Trophoblast cell (in vitro differentiated cells and primary cell): ENCODE results near the gene CHMP6.
A peak's percentile ranks its signal among the peaks of the same experiment; 100 is the strongest.

Experiments used
- DNase-seq, 2 donors: peaks; one replicate each; pipeline ENCODE4 v3.0.0-alpha.2; 2016
- H2AFZ ChIP-seq: 2 replicates; pipeline ENCODE4 v1.6.1; 2013; ENCODE audit warnings: low read length, moderate library complexity, mild to moderate bottlenecking; ENCODE audit not compliant: insufficient read depth, poor library complexity
- H2AK5ac ChIP-seq: 2 replicates; pipeline ENCODE4 v1.6.1; 2013; ENCODE audit warnings: mild to moderate bottlenecking, low read length
- H2BK120ac ChIP-seq: 2 replicates; pipeline ENCODE4 v1.6.1; 2013; ENCODE audit warnings: low read length, mild to moderate bottlenecking, moderate library complexity; ENCODE audit not compliant: insufficient read depth, poor library complexity
- H2BK12ac ChIP-seq: 2 replicates; pipeline ENCODE4 v1.6.1; 2013; ENCODE audit warnings: mild to moderate bottlenecking, low read length, moderate library complexity
- H2BK5ac ChIP-seq: 2 replicates; pipeline ENCODE4 v1.6.1; 2013; ENCODE audit warnings: low read length, low read depth, moderate library complexity, mild to moderate bottlenecking; ENCODE audit not compliant: poor library complexity
- H3K14ac ChIP-seq: 2 replicates; pipeline ENCODE4 v1.6.1; 2013; ENCODE audit warnings: mild to moderate bottlenecking, low read length
- H3K18ac ChIP-seq: 2 replicates; pipeline ENCODE4 v1.6.1; 2013; ENCODE audit warnings: mild to moderate bottlenecking, low read length
- H3K23ac ChIP-seq: 2 replicates; pipeline ENCODE4 v1.6.1; 2013; ENCODE audit warnings: low read length
- H3K27ac ChIP-seq: 2 replicates; pipeline ENCODE4 v1.5.1; 2013; ENCODE audit warnings: low read depth, mild to moderate bottlenecking, inconsistent platforms, low read length, moderate library complexity
- H3K27me3 ChIP-seq: 2 replicates; pipeline ENCODE4 v1.6.1; 2013; ENCODE audit warnings: inconsistent platforms, mild to moderate bottlenecking, low read length, moderate library complexity; ENCODE audit not compliant: insufficient read depth
- H3K36me3 ChIP-seq, 2 experiments: 1 replicate in 1 of 2; 2 replicates in 1 of 2; pipeline ENCODE4 v1.6.1; 2013; ENCODE audit warnings: low read length in 2 of 2, mild to moderate bottlenecking in 2 of 2, moderate library complexity in 1 of 2; ENCODE audit not compliant: insufficient read depth in 2 of 2, control insufficient read depth in 1 of 2
- H3K4ac ChIP-seq: 2 replicates; pipeline ENCODE4 v1.6.1; 2013; ENCODE audit warnings: low read depth, mild to moderate bottlenecking, low read length, moderate library complexity
- H3K4me1 ChIP-seq, 2 experiments: 1 replicate in 1 of 2; 2 replicates in 1 of 2; pipeline ENCODE4 v1.6.1; 2013; ENCODE audit warnings: low read length in 2 of 2, mild to moderate bottlenecking in 2 of 2, moderate library complexity in 1 of 2; ENCODE audit not compliant: insufficient read depth in 2 of 2, control insufficient read depth in 1 of 2
- H3K4me2 ChIP-seq: 2 replicates; pipeline ENCODE4 v1.6.1; 2013; ENCODE audit warnings: inconsistent platforms, mild to moderate bottlenecking, low read length, moderate library complexity
- H3K4me3 ChIP-seq: 2 replicates; pipeline ENCODE4 v1.5.1; 2013; ENCODE audit warnings: mild to moderate bottlenecking, low read depth, low read length, inconsistent platforms
- H3K79me1 ChIP-seq: one replicate; pipeline ENCODE4 v1.6.1; 2013; ENCODE audit warnings: low read length
- H3K79me2 ChIP-seq: 2 replicates; pipeline ENCODE4 v1.6.1; 2013; ENCODE audit warnings: low read length, mild to moderate bottlenecking; ENCODE audit not compliant: control insufficient read depth, insufficient read depth, poor library complexity
- H3K9ac ChIP-seq: 2 replicates; pipeline ENCODE4 v1.6.1; 2013; ENCODE audit warnings: mild to moderate bottlenecking, low read length
- H3K9me3 ChIP-seq: 2 replicates; pipeline ENCODE4 v1.6.1; 2013; ENCODE audit warnings: low read depth, mild to moderate bottlenecking, control low read depth, inconsistent platforms, low read length; ENCODE audit not compliant: insufficient read depth
- H4K12ac ChIP-seq: 2 replicates; pipeline ENCODE4 v1.6.1; 2013; ENCODE audit warnings: low read depth, mild to moderate bottlenecking, low read length, moderate library complexity
- H4K8ac ChIP-seq: 2 replicates; pipeline ENCODE4 v1.6.1; 2013; ENCODE audit warnings: low read depth, mild to moderate bottlenecking, low read length, moderate library complexity
- H4K91ac ChIP-seq: one replicate; pipeline ENCODE4 v1.6.1; 2013; ENCODE audit warnings: low read depth, mild to moderate bottlenecking, low read length, moderate library complexity
- WGBS: extraction: QIAGEN DNeasy Blood & Tissue Kit; methylation state at CpG from one replicate; pipeline ENCODE4 v1.1.7; 2013; ENCODE audit warnings: missing lambda C conversion rate; ENCODE audit not compliant: insufficient read length, insufficient coverage; ENCODE audit errors: extremely low coverage; 5-methylcytosine and 5-hydroxymethylcytosine counted together

The CHMP6 gene

GRCh38 chr17:81043725-81044427 is 52.2 kb downstream of the CHMP6 start:
- Histone ChIP-seq H2AFZ (peak overlapping the region; percentile 20), H3K36me3 (peaks cover 12 to 13% of the 10 kb centered on the region in 2 experiments), H2BK12ac (peak overlapping the region; percentile 89), H3K4me1 (peaks cover 48 to 50% of the 10 kb centered on the region in 2 experiments), H4K8ac (peak overlapping the region; percentile 33), H3K79me1 (peaks cover 29% of the 10 kb centered on the region), H3K4ac (peak overlapping the region; percentile 9), H3K14ac (peak overlapping the region; percentile 78), H2BK5ac (peak overlapping the region; percentile 29), H3K27ac (peak overlapping the region; percentile 74), H3K18ac (peak overlapping the region; percentile 90), H4K91ac (peak overlapping the region; percentile 87), H2BK120ac (peak overlapping the region; percentile 74), H3K4me2 (peak overlapping the region; percentile 23), H3K23ac (no peak overlapping the region), H3K27me3 (no peaks in the 10 kb centered on the region), H3K9ac (no peak overlapping the region), H3K4me3 (no peak overlapping the region), H3K9me3 (peaks cover 7% of the 10 kb centered on the region), H2AK5ac (peak overlapping the region; percentile 93), H3K79me2 (peaks cover 39% of the 10 kb centered on the region), H4K12ac (peak overlapping the region; percentile 13)
- peak; percentile 94 to 95 for DNase-seq
- WGBS = no CpG with 5 or more reads among the region's 38 CpGs

DNA sequence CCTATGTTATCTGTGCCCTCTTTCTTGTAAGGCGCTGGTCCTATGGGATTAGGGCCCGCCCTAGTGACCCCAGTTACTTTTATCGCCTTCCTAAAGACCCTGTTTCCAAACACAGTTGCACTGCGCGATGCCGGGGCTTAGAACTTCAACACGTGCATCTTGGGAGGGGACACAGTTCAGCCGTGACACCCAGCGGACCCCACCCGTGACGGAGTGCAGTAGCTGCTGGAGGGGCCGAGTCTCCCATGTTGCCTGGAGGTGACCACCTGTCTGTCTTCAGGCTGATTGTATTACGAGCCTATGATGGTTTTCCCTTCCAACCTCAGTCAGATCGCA is 52.8 kb downstream of the CHMP6 start:
- Histone ChIP-seq H3K4me2 (no peak overlapping the region), H3K79me2 (peaks cover 39% of the 10 kb centered on the region), H3K27ac (peak overlapping the region; percentile 70), H3K14ac (peak overlapping the region; percentile 57), H3K4me3 (no peak overlapping the region), H3K36me3 (peaks cover 7 to 12% of the 10 kb centered on the region in 2 experiments), H3K9me3 (peaks cover 3% of the 10 kb centered on the region), H4K8ac (peak overlapping the region; percentile 33), H3K4me1 (peaks cover 45 to 48% of the 10 kb centered on the region in 2 experiments), H3K27me3 (no peaks in the 10 kb centered on the region), H2AK5ac (peak overlapping the region; percentile 67), H3K18ac (peak overlapping the region; percentile 75), H2AFZ (peak overlapping the region; percentile 20), H4K12ac (peak overlapping the region; percentile 13), H3K23ac (no peak overlapping the region), H3K79me1 (peaks cover 29% of the 10 kb centered on the region), H3K4ac (peak overlapping the region; percentile 3), H3K9ac (no peak overlapping the region), H2BK120ac (peak overlapping the region; percentile 64), H2BK12ac (peak overlapping the region; percentile 67), H2BK5ac (peak overlapping the region; percentile 29), H4K91ac (peak overlapping the region; percentile 72)
- no peak for DNase-seq
- no CpG with 5 or more reads among the region's 14 CpGs for WGBS

GRCh38 chr17:81044764-81045589 is 53.3 kb downstream of the CHMP6 start:
- H2AK5ac ChIP-seq = peak overlapping the region; percentile 67
- peak overlapping the region; percentile 75 for H3K18ac ChIP-seq
- no peak overlapping the region for H3K4me3 ChIP-seq
- no peak overlapping the region for H3K23ac ChIP-seq
- peak overlapping the region; percentile 20 for H2AFZ ChIP-seq
- H3K4ac ChIP-seq = peak overlapping the region; percentile 3
- peak overlapping the region; percentile 67 for H2BK12ac ChIP-seq
- H3K79me1 ChIP-seq = peaks cover 27% of the 10 kb centered on the region
- H3K14ac ChIP-seq = peak overlapping the region; percentile 57
- WGBS = no CpG with 5 or more reads among the region's 28 CpGs
- peak; percentile 92 to 93 for DNase-seq
- peaks cover 36% of the 10 kb centered on the region for H3K79me2 ChIP-seq
- H2BK120ac ChIP-seq = peak overlapping the region; percentile 64
- peaks cover 3% of the 10 kb centered on the region for H3K9me3 ChIP-seq
- H4K12ac ChIP-seq = no peak overlapping the region
- H3K27ac ChIP-seq = no peak overlapping the region
- peak overlapping the region; percentile 33 for H4K8ac ChIP-seq
- H3K4me1 ChIP-seq = peaks cover 45 to 48% of the 10 kb centered on the region in 2 experiments
- H3K27me3 ChIP-seq = no peaks in the 10 kb centered on the region
- peak overlapping the region; percentile 72 for H4K91ac ChIP-seq
- peak overlapping the region; percentile 29 for H2BK5ac ChIP-seq
- H3K9ac ChIP-seq = no peak overlapping the region
- peaks cover 7 to 12% of the 10 kb centered on the region in 2 experiments for H3K36me3 ChIP-seq
- H3K4me2 ChIP-seq = no peak overlapping the region

DNA sequence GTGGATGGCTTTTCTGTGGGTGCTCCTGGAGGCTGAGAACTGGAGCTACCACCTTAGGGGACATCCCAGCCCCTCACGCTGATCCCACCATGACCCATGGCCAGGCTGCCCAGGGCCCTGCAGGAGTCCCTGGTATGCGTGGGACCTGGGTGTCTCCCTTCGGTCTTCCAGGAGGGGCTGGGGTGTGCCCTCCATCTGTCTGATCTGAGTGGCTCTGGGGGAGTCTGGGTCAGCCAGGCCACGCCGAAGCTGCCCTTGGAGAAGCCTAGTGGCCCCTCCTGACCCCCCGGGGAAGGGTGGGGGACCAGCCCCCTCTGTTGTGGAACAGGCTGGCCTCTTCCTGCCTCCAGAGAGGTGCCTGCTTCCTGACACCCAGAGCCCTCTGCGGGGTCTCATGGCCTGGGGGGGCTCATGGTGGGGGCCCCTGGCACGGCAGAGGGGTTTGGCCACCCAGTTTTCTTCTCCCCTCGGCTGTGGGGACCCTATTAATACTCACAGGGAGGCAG is 54.0 kb downstream of the CHMP6 start:
- WGBS = no CpG with 5 or more reads among the region's 9 CpGs
- no peak overlapping the region for H2BK120ac ChIP-seq
- H3K79me2 ChIP-seq = peaks cover 35% of the 10 kb centered on the region
- H4K8ac ChIP-seq = no peak overlapping the region
- peak overlapping the region; percentile 75 for H3K18ac ChIP-seq
- no peak overlapping the region for H3K4me3 ChIP-seq
- H3K79me1 ChIP-seq = peaks cover 22% of the 10 kb centered on the region
- H2AFZ ChIP-seq = no peak overlapping the region
- no peak overlapping the region for H3K27ac ChIP-seq
- peaks cover 45 to 48% of the 10 kb centered on the region in 2 experiments for H3K4me1 ChIP-seq
- H3K27me3 ChIP-seq = no peaks in the 10 kb centered on the region
- H4K12ac ChIP-seq = no peak overlapping the region
- H2AK5ac ChIP-seq = no peak overlapping the region
- H3K36me3 ChIP-seq = peaks cover 7 to 12% of the 10 kb centered on the region in 2 experiments
- H3K4me2 ChIP-seq = no peak overlapping the region
- no peak overlapping the region for H2BK5ac ChIP-seq
- no peak overlapping the region for H3K23ac ChIP-seq
- no peak overlapping the region for H3K9ac ChIP-seq
- DNase-seq = no peak
- H2BK12ac ChIP-seq = peak overlapping the region; percentile 28
- H4K91ac ChIP-seq = no peak overlapping the region
- H3K4ac ChIP-seq = peak overlapping the region; percentile 3
- H3K14ac ChIP-seq = no peak overlapping the region
- H3K9me3 ChIP-seq = peaks cover 3% of the 10 kb centered on the region
